Measurements from ENCODE around the gene STAG1. TPM values are rescaled to one million over a fixed set of nuclear protein-coding genes. Genes with fewer than 3 reads are reported as not detected.
A peak's percentile ranks its signal among the peaks of the same experiment; 100 is the strongest.

STAG1 gene
- total RNA-seq, 1 donor from 2014 or later, result 24.1 TPM

DNA sequence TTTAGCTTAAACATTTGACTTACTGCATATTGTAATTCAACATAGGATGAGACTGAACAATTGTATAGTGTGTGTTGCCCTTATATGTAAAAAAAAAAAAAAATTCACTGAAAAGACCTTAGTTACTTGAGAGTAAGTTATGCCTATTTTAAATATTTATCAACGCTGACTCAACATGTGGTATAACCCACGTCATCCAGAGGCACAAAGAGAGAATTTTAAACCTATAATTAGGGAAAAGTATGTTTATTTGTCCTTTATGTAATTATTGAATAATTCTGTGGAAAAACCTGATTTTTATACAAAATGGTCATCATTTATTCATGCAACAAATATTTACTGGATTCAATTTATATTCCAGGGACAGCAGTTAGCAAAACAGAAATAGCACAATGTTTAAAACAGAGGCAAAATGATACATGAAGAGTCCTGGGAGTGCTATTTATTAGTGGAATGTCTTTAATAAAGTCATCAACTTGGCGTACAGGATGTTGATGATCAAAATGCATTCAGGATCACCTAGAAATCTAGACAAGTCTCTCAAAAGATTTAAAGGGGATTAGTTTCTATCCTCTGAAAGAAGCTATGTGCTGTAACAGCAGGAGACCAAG, 278.4 kb downstream of the STAG1 start:
- FAIRE-seq, result no peak
- no peak overlapping the region for H3K4me3 ChIP-seq (ENCODE audit: insufficient read depth, low read depth, low read length)
- Mint-ChIP-seq H3K9me3 (ENCODE audit: unreplicated experiment) (peaks cover 3% of the 10 kb centered on the region), H3K36me3 (ENCODE audit: low read depth, unreplicated experiment) (peaks cover 22% of the 10 kb centered on the region), H3K27me3 (ENCODE audit: low read depth, unreplicated experiment) (no peaks in the 10 kb centered on the region), H3K4me1 (ENCODE audit: low read depth, unreplicated experiment) (no peaks in the 10 kb centered on the region), H3K27ac (ENCODE audit: unreplicated experiment) (no peak overlapping the region), H3K4me3 (ENCODE audit: unreplicated experiment) (no peak overlapping the region)
- no peaks in the 10 kb centered on the region for H4K20me1 ChIP-seq (ENCODE audit: insufficient read depth, low read length)
- H3K4me1 ChIP-seq (ENCODE audit: insufficient read depth, low read length), result peaks cover 6% of the 10 kb centered on the region
- H3K27ac ChIP-seq (ENCODE audit: low read depth, low read length), result peak overlapping the region; percentile 61
- no peaks in the 10 kb centered on the region for H3K79me2 ChIP-seq (ENCODE audit: insufficient read depth, low read length)
- H3K36me3 ChIP-seq (ENCODE audit: insufficient read depth, low read length), result peaks cover 6% of the 10 kb centered on the region
- no peaks in the 10 kb centered on the region for H3K9me3 ChIP-seq (ENCODE audit: insufficient read depth, low read depth, low read length)
- H3K27me3 ChIP-seq (ENCODE audit: insufficient read depth, low read length), result no peaks in the 10 kb centered on the region
- H3K4me2 ChIP-seq (ENCODE audit: low read length), result peak overlapping the region; percentile 6
- peak overlapping the region; percentile 7 for H3K9ac ChIP-seq (ENCODE audit: low read length)
- TF ChIP-seq, protein P1, sequence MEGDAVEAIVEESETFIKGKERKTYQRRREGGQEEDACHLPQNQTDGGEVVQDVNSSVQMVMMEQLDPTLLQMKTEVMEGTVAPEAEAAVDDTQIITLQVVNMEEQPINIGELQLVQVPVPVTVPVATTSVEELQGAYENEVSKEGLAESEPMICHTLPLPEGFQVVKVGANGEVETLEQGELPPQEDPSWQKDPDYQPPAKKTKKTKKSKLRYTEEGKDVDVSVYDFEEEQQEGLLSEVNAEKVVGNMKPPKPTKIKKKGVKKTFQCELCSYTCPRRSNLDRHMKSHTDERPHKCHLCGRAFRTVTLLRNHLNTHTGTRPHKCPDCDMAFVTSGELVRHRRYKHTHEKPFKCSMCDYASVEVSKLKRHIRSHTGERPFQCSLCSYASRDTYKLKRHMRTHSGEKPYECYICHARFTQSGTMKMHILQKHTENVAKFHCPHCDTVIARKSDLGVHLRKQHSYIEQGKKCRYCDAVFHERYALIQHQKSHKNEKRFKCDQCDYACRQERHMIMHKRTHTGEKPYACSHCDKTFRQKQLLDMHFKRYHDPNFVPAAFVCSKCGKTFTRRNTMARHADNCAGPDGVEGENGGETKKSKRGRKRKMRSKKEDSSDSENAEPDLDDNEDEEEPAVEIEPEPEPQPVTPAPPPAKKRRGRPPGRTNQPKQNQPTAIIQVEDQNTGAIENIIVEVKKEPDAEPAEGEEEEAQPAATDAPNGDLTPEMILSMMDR (IDR thresholded peaks at IDR 0.05; ENCODE audit: insufficient read depth, low read depth, low read length), result no peak
- TF ChIP-seq EZH2 (IDR thresholded peaks at IDR 0.05; ENCODE audit: insufficient read depth, low read length), result no peak
- no peak overlapping the region for H2AFZ ChIP-seq (ENCODE audit: low read depth, low read length)
- DNase-seq (ENCODE audit: low read depth), result peak; percentile 76

DNA sequence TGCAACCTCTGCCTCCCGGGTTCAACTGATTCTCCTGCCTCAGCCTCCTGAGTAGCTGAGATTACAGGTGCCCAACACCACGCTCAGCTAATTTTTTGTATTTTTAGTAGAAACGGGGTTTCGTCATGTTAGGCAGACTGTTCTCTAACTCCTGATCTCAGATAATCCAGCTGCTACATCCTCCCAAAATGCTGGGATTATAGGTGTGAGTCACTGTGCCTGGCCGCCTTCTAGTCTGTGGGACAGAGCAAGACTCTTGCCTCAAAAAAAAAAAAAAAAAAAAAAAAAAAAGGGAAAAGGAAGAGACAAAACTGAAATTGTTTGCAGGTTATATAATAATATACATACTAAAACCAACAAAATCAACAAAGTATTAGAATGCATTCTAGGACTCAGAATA, 286.9 kb downstream of the STAG1 start:
- FAIRE-seq (no peak), DNase-seq (ENCODE audit: low read depth) (no peak)
- no peak overlapping the region for H2AFZ ChIP-seq (ENCODE audit: low read depth, low read length)
- Mint-ChIP-seq H3K27me3 (ENCODE audit: low read depth, unreplicated experiment) (no peaks in the 10 kb centered on the region), H3K27ac (ENCODE audit: unreplicated experiment) (no peak overlapping the region), H3K36me3 (ENCODE audit: low read depth, unreplicated experiment) (peaks cover 16% of the 10 kb centered on the region), H3K4me3 (ENCODE audit: unreplicated experiment) (no peak overlapping the region), H3K4me1 (ENCODE audit: low read depth, unreplicated experiment) (peaks cover 3% of the 10 kb centered on the region), H3K9me3 (ENCODE audit: unreplicated experiment) (peaks cover 5% of the 10 kb centered on the region)
- no peaks in the 10 kb centered on the region for H3K36me3 ChIP-seq (ENCODE audit: insufficient read depth, low read length)
- no peak overlapping the region for H3K4me2 ChIP-seq (ENCODE audit: low read length)
- H4K20me1 ChIP-seq (ENCODE audit: insufficient read depth, low read length), result no peaks in the 10 kb centered on the region
- H3K4me3 ChIP-seq (ENCODE audit: insufficient read depth, low read depth, low read length), result no peak overlapping the region
- no peaks in the 10 kb centered on the region for H3K4me1 ChIP-seq (ENCODE audit: insufficient read depth, low read length)
- no peaks in the 10 kb centered on the region for H3K9me3 ChIP-seq (ENCODE audit: insufficient read depth, low read depth, low read length)
- TF ChIP-seq, protein P1 (IDR thresholded peaks at IDR 0.05; ENCODE audit: insufficient read depth, low read depth, low read length), result no peak
- TF ChIP-seq EZH2 (IDR thresholded peaks at IDR 0.05; ENCODE audit: insufficient read depth, low read length), result no peak
- H3K27ac ChIP-seq (ENCODE audit: low read depth, low read length), result no peak overlapping the region
- no peaks in the 10 kb centered on the region for H3K79me2 ChIP-seq (ENCODE audit: insufficient read depth, low read length)
- H3K27me3 ChIP-seq (ENCODE audit: insufficient read depth, low read length), result no peaks in the 10 kb centered on the region
- H3K9ac ChIP-seq (ENCODE audit: low read length), result no peak overlapping the region

DNA sequence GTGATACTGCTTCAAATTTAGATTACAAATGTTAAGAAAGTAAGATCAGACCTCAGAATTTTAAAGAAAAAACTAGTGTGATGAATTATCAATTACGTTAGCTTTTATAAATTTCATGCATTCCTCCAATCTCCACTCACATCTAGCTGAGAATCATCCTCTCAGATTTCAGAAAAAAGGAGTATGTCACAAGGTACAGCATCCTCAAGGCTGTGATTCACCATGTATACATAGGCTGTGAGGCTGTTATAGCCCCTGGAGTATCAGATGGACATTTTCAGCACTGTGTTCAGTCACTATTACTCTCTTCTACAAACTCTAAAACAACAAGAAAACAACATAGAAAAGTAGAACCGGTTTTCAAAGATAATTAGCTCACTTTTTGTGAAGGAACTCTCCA, 287.7 kb downstream of the STAG1 start:
- DNase-seq (ENCODE audit: low read depth) (peak; percentile 47), FAIRE-seq (peak; percentile 78)
- H3K9me3 Mint-ChIP-seq (ENCODE audit: unreplicated experiment), result peaks cover 2% of the 10 kb centered on the region
- H3K4me3 Mint-ChIP-seq (ENCODE audit: unreplicated experiment), result no peak overlapping the region
- H3K27ac Mint-ChIP-seq (ENCODE audit: unreplicated experiment), result no peak overlapping the region
- Histone ChIP-seq H3K4me1 (ENCODE audit: insufficient read depth, low read length) (no peaks in the 10 kb centered on the region), H3K9ac (ENCODE audit: low read length) (no peak overlapping the region), H4K20me1 (ENCODE audit: insufficient read depth, low read length) (no peaks in the 10 kb centered on the region), H3K36me3 (ENCODE audit: insufficient read depth, low read length) (no peaks in the 10 kb centered on the region), H2AFZ (ENCODE audit: low read depth, low read length) (no peak overlapping the region), H3K4me3 (ENCODE audit: insufficient read depth, low read depth, low read length) (no peak overlapping the region), H3K4me2 (ENCODE audit: low read length) (no peak overlapping the region), H3K79me2 (ENCODE audit: insufficient read depth, low read length) (no peaks in the 10 kb centered on the region), H3K27me3 (ENCODE audit: insufficient read depth, low read length) (no peaks in the 10 kb centered on the region), H3K27ac (ENCODE audit: low read depth, low read length) (peak overlapping the region; percentile 35), H3K9me3 (ENCODE audit: insufficient read depth, low read depth, low read length) (no peaks in the 10 kb centered on the region)
- H3K36me3 Mint-ChIP-seq (ENCODE audit: low read depth, unreplicated experiment), result peaks cover 14% of the 10 kb centered on the region
- H3K27me3 Mint-ChIP-seq (ENCODE audit: low read depth, unreplicated experiment), result no peaks in the 10 kb centered on the region
- no peak for TF ChIP-seq EZH2 (IDR thresholded peaks at IDR 0.05; ENCODE audit: insufficient read depth, low read length)
- TF ChIP-seq, protein P1 (IDR thresholded peaks at IDR 0.05; ENCODE audit: insufficient read depth, low read depth, low read length), result no peak
- peaks cover 3% of the 10 kb centered on the region for H3K4me1 Mint-ChIP-seq (ENCODE audit: low read depth, unreplicated experiment)

Data from astrocyte (in vitro differentiated cells and primary cell).